HG03196 (cell line): ENCODE measurements around the gene PCDH1.
"Not testable (repeated sequence)": the region's sequence is repeated elsewhere in the genome, so short reads cannot be mapped to it uniquely, and the experiment has no call there.

Source experiments
- ATAC-seq: cut with Tn5 transposase; IDR thresholded peaks from one replicate; pipeline ENCODE4 v1.9.1; 2021; ENCODE audit not compliant: unreplicated experiment

The PCDH1 gene

DNA sequence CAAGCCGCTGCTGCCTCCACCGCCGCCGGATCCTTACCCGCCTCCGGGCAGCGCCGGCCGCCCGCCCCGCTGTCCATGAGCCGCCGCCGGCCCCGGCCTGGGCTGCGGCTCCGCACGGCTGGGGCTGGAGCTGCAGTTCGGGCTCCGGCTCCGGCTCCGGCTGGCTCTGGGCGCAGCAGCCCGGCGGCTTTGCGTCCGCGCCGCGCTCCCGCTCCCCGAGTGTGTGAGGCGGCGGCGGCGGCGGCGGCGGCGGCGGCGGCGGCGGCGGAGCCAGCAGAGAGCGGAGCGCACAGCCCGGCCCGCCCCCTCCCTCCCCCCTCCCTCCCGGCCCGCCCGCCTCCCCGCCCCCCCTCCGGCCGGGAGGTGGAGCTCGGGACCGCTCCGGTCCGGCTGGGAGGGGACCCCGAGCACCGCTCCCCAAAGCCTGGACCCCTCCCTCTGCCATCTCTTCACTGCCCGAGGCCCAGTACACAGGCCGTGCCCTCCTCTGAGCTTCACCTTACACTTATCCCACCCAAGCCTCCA is at the start of gene PCDH1:
PCDH1 (minus strand) TSS at position 225 of the 525 bp plus-strand sequence; CDS start at position 77, 148 bp downstream.
- no peak for ATAC-seq

DNA sequence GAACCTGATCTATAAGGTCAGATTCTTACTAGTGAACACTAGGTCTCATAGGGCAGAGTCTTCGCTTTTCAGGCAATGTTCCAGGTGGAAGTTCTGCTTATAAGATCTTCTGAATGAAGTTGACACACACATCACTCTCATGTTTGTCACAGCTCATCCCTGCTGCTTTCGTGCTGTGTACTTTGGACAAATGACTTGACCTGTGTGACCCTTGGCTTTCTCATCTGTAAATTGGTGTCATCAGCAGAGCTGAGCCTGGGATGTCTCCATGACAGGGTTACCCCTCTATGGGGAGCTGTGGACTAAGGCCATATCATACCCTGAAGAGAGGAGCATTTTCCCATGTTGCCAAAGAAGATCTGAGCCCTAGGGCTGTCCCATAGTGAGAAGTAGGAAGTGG is 48.2 kb upstream of the PCDH1 start:
- no peak for ATAC-seq

DNA sequence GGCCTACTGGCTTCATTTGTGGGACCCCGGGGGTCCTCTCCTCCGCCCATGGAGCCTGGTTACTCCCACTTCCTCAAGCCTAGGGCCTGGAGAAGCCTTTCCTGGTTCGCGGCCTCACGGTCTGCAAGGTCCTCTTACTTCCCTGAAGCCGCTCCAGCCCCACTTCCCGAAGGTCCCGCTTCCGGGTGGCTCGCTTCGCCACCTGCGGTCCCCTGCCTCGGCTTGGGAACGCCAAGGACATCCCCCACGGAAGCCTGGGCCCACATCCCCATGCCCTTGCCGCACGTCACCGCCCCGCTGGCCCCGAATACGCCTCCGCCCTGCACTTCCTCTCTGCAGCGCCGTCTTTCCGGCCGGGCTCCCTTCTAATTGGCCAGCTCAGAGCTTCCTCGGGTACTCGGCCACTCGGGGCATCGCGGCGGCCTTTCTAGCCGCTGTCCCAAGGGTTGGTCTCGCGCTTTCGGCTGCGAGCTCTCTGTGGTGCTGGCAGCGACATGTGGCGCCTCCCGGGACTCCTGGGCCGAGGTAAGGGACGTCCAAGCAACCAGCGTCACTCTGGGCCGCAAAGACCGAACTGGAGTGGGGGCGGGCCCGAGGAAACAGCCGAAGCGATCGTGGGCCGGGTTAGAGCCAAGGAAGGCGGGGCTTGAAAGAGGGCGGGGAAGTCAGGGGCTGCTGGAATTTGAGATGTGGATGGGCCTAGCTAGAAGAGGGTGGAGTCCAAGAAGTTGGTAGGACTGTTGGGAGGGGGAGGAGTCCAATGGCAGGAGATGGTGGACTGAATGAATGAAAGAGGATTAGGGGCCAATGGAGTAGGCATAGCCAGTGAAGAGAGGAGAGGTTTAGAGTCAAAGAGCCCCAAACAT is 45.5 kb upstream of the PCDH1 start, which contains the start of gene DELE1:
DELE1 (plus strand) TSS at position 424 of the 866 bp plus-strand sequence; CDS start at position 495, 71 bp downstream.
- peak; percentile 98 for ATAC-seq

DNA sequence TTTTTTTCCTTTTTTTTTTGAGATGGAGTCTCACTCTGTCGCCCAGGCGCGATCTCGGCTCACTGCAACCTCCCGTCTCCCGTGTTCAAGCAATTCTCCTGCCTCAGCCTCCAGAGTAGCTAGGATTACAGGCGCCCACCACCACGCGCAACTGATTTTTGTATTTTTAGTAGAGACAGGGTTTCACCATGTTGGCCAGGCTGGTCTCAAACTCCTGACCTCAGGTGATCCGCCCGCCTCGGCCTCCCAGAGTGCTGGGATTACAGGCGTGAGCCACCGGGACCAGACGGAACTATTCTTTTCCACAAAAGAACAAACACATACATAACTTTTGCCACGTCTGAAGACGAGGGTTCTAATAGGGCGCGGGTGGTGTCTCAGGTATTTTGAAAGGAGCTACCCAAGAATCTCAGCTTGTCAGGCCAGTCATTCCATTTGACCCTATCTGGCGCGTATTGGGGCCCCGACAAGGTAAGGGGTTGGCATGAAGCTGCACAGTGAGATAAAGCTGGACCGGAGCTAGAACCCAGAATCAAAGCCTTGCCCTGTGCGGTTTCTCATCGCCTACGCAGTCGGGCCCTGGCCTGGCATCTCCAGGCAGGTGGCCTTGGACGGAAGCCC is 44.7 kb upstream of the PCDH1 start:
- ATAC-seq, result not testable (repeated sequence)

DNA sequence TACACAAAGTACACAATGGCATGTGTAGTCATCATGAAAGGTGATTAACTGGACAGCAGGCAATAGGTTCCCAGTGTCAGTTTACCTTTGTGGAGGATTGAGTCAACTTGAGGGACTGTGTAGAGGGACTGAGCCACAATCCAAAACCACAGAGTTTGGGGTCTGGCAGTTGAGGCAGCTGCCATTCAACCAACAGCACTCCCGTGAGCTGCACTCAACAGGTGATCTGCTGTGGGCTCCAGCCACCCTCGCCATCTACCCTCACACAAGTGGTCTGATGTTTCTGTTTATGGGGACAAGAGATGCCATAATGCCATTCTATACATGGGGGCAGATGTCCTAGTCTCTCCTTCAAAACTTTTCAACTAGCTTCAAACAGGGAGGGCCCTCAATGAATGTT is 42.6 kb upstream of the PCDH1 start:
- ATAC-seq, result no peak

DNA sequence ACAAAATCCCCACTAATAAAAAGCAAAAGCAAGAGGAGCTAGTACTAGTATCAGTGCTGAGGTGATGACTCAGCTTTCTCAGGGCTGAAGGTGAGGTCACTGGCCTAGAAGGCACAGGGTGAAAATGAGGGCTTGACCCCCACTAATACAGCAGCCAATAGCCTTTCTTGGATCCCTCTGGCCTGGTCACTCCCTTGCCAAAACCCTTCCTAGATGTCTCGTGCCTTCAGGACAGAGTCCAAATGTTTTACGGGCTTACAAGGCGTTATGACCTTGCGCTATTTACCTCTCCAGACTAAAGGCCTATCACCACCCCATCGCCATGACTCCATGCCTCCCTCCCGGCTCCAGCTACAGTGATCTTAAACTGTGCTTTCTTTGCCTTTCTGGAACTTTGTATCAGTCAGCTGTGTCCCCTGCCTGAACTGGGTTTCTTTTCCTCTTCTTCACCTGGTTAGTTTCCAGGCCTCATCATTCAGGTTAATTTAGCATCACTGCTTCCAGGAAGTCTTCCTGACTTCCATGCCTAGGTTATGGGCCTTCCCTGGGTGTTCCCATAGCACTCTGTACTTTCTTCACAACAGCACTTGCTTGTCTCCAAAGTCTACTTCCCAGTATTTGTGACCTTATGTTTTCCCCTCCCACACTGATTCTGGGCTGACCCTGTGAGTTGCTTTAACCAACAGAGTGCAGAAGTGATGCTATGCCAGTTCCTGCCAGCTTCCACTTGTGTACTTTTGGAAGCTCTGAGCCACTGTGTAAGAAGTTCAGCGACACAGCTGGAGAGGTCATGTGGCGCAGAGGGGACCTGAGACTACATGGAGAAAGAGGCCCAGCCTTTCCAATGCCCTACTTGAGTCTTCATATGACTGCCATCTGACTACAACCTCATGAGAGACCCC is 41.3 kb upstream of the PCDH1 start:
- ATAC-seq, result no peak

DNA sequence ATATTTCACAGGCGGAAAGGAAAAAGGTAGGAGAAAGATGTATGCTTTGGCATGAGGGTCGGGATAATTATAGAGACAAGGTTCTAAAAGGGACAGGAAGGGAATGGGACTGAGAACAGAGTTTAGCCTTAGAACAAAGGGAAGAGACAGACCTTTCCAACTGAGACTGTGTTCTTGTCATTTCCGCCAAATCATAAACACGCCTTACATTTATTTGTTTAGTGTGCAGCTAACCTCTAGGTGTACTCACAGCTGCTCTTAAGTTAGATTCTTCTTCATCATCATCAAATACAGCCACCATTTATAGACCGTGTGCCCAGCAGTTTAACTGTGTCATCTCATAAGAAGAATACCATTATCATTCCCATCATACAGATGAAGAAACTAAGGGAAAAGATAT is 39.5 kb upstream of the PCDH1 start:
- ATAC-seq, result no peak

DNA sequence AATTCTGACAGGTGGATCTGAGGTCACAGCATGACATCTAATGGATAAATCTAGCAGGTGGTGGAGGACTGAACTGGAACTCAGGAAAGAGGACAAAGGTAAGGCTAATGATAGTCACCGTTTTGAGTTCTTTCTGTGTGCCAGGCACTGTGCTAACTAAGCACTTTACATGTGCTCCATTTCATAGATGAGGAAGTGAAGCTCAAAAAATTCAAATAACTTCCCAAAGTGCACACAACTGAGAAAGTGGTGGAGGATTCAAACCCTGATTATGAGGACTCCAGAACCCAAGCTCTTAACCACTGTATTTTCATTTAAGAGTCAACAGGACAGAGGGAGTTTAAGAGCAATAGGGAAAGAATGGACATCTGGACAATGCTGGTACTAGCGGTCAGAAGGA is 38.3 kb upstream of the PCDH1 start:
- ATAC-seq, result no peak

DNA sequence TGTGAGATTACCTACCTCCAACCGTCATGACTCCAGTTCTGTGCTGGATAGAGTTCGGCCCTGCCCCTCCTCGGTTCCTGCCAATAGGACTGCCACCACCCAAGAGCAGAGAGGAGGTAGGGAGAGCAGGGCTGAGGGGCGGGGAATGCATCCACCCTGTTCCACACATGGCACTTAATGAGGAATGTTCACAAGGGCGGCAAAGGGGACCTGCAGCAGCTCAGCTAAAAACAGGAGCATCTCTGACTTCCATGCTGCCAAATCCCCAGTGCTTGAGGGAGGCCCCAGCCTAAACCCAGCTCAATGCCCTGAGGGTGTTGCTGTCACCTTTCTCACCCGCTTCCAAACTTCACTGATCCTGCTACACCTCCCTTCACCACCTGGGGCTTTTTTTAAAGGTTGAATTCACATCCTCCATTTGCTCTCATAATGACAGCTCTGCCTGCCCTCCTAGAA is 37.7 kb upstream of the PCDH1 start:
- no peak for ATAC-seq

DNA sequence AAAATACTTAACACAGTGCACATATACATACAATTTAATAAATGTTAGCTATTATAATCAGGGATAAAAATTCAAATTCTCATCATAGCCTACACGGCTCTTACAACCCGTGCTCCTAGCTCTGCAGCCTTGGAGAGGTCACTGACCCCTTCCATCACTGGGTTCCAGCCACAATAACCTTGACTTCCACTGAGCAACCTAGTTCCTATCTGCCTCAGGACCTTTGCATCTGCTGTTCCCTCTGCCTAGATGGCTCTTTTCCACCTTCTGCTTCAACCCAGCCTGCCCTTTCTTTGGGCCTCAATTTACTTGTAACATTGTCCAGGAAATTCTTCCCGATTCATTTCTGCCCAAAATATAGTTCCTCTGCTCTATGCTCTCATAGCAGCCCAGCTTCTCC is 36.6 kb upstream of the PCDH1 start:
- ATAC-seq, result no peak

DNA sequence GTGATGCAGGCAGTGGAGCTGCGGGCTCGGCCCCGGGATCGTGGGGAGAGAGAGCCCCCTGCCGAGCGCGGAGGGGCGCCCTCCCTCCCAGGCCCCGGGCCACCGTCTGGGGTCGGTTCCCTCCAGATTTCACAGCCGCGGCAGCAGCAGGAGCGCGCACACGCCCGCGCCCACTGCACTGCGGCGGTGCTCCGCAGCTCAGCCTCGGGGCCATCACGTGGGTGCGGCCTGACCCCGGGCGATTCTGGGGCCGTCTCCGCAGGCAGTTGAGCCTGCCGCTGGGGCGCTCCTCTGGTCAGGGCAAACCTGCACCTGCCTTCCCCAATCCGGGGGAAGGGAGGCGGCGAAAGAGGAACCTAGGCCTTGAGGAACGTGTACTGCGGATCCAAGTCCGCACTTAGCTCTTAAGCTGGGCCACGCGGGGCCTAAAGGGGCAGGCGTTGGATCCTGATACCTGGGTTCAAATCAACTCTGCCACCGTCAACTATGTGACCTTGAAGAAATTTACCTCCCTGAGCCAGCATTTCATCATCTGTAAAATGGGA is 36.1 kb upstream of the PCDH1 start:
- peak; percentile 61 for ATAC-seq

DNA sequence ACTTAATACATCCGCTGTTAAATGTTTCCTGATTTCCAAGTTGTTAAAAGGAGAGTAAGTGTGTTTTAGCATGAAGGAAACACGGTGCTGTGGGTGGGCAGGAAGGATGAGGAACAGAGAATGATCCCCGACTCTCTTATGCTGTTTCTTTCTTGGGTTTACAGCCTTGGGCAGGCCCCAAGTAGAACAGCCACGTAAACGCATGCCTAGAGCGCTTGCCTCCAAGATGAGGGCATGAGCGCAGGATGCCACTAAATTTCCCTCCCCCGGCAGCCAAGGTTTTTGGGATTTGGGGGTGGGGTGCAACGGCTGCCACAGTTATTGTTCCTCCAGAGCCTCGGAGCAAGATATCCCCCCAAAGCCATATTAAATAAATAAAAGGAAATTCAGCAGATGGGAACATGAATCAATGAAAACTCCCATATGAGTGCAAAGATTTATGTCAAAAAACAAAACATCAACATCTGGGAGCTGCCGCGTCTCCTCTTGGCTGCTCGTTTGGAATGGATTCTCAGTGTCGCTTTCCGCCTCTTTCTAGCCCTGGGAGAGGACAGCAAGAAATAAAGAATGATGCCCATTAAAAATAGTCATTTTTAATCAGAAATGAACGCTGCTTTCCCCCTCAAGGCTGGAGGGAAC is 35.5 kb upstream of the PCDH1 start:
- ATAC-seq, result no peak

DNA sequence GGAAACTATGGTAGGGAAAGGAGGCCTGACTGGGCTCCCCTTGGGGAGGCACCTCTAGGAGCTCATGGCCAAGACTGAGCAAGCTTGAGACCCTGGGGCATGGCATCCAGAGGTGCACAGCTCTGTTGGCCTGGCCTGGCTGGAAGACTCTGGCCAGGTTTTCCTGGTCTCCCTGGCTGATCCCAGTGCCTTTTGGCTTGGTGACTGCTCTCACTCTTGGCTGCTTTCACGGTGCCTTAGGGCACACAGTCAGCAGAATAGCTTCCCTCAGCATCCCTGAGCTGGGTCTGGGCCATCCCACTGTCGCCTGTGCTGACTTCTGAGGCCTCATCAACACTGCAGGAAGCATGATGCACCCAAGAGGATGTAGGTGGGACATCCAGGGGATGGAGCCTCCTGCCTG is 32.1 kb upstream of the PCDH1 start:
- no peak for ATAC-seq

DNA sequence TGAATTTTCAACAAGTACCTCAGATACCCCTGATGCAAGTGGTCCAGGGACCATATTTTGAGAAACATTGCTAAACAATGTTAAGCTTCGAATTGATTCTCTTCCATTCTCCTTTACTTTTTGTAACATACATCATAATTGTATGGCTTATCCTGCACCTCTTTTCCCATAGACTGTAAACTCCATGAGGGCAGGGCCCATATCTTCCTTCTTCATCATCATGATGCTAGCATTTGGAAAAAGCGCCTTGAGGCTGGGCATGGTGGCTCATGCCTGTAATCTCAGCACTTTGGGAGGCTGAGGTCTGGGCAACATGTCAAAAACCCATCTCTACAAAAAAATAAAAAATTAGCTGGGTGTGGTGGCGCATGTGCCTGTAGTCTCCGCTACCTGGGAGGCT is 31.0 kb upstream of the PCDH1 start:
- no peak for ATAC-seq

DNA sequence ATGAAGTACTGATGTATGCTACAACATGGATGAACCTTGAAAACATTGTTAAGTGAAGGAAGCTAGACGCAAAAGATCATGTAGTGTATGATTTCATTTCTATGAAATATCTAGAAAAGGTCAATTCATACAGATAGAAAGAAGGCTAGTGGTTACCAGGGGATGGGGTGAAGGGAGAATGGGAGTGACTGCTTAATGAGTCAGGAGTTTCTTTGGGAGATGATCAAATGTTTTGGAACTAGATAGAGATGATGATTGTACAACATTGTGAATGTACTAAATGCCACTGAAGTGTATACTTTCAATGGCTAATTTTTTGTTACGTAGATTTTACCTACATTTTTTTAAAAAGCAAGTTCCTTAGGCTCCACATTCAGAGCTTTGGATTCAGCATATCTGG is 30.6 kb upstream of the PCDH1 start:
- ATAC-seq, result no peak

DNA sequence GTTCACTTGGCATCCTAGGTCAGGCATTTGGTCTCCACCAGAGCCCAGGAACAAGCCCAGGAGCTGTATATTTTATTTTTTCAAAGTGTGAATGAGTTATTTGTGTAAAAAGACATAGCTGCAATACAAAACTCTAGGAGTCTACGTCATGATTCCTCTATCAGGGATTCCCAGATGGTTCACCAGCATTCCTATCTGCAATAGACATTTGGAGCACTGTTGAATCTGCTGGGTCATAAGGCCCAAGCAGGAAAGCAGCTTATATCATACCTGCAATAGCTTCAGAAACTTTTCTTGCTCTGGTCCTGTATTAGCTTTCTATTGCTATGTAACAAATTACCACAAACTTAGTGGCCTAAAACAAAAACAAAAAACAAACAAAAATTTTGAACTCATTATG is 28.8 kb upstream of the PCDH1 start:
- no peak for ATAC-seq

DNA sequence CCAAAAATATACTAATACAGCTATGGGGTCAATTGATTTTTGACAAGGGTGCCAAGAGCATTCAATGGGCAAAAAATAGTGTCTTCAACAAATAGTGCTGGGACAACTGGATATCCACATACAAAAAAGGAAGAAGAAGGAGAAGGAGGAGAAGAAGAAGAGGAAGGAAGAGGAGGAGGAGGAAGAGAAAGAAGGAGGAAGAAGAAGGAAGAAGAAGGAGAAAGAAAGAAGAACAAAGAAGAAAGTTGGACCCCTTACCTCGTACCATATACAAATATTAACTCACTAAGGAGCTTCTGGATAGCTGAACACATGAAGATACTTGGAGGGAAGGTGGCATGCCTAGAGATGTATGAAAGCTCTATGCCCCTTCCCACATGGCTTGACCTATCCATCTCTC is 28.3 kb upstream of the PCDH1 start:
- ATAC-seq, result no peak

DNA sequence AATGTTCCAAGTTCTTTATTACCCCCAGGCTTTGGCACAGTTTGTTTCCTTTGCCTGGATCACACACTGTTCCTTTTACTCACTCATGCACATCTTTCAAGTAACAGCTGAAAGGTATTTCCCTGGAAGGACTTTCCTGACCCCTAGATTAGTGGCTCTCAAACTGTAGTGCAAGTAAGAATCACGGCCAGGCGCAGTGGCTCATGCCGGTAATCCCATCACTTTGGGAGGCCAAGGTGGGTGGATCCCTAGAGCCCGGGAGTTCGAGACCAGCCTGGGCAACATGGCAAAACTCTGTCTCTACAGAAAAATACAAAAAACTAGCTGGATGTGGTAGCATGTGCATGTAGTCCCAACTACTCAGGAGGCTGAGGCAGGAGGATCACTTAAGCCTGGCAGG is 26.3 kb upstream of the PCDH1 start:
- no peak for ATAC-seq

DNA sequence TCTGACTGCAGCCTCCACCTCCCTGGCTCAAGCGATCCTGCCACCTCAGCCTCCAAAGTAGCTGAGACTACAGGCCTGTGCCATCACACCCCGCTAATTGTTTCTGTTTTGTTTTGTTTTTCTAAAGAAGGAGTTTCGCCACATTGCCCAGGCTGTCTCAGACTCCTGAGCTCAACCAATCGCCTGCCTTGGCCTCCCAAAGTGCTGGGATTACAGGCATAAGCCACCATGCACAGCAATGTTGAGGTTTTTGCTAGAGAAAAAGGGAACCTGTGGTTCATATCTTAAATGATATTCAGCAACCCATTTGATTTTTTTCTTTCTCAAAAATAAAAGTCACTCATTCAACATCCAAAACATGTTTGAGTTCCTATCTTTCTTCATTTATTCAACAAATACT is 25.1 kb upstream of the PCDH1 start:
- ATAC-seq, result no peak
